ENCODE measurements around the gene PLA2G4A. TPM values are rescaled to one million over a fixed set of nuclear protein-coding genes. Genes with fewer than 3 reads are reported as not detected.

Gene PLA2G4A
- total and polyA plus RNA-seq, 2 donors (not counting 3 experiments of a cell fraction or from before 2014, with no cell fraction given): 8.2 to 13.3 TPM

GRCh38 chr1:186819563-186819962 lies 9.2 kb upstream of the PLA2G4A start:
- Histone ChIP-seq H3K9me1 (replicated peaks; ENCODE audit: control insufficient read depth, extremely low read depth, insufficient read depth, low read length) (no peaks in the 10 kb centered on the region), H3K4me2 (ENCODE audit: insufficient read depth, low read length) (no peak overlapping the region), H3K36me3 (ENCODE audit: control insufficient read depth in 2 of 2, extremely low read depth in 1 of 2, insufficient read depth in 2 of 2, low read length in 2 of 2) (no peaks in the 10 kb centered on the region), H3K9ac (replicated peaks; ENCODE audit: extremely low read depth, insufficient read depth, low read length) (no peak overlapping the region), H2AFZ (ENCODE audit: low read depth, low read length) (no peak overlapping the region), H3K27me3 (ENCODE audit: control insufficient read depth in 2 of 2, insufficient read depth in 2 of 2, low read length in 2 of 2) (no peaks in the 10 kb centered on the region), H4K20me1 (replicated peaks; ENCODE audit: control insufficient read depth, extremely low read depth, insufficient read depth, low read length) (no peaks in the 10 kb centered on the region), H3K9me3 (replicated peaks; ENCODE audit: control insufficient read depth, insufficient read depth, low read length) (no peaks in the 10 kb centered on the region), H3K4me3 (replicated peaks in 1 of 3; ENCODE audit: insufficient read depth in 1 of 3, low read depth in 1 of 3, low read length in 3 of 3) (no peak overlapping the region), H3K27ac (ENCODE audit: insufficient read depth, low read depth, low read length) (no peak overlapping the region), H3K4me1 (ENCODE audit: control insufficient read depth, extremely low read depth, insufficient read depth, low read length) (no peaks in the 10 kb centered on the region), H3K79me2 (ENCODE audit: control insufficient read depth, insufficient read depth, low read length) (no peaks in the 10 kb centered on the region)
- TF ChIP-seq JUN (IDR thresholded peaks at IDR 0.05; ENCODE audit: borderline replicate concordance, insufficient read depth, insufficient read length, low read depth) (no peak), GATA2 (IDR thresholded peaks at IDR 0.05; ENCODE audit: insufficient read depth, insufficient read length, low read depth, low read length) (no peak), POLR2AphosphoS5 (IDR thresholded peaks at IDR 0.05; ENCODE audit: insufficient read depth, low read depth, low read length) (no peak), FOS (IDR thresholded peaks at IDR 0.05; ENCODE audit: borderline replicate concordance, insufficient read depth, low read length) (no peak), MYC (IDR thresholded peaks at IDR 0.05; ENCODE audit: low read depth, low read length) (no peak), POLR2A (IDR thresholded peaks at IDR 0.05; ENCODE audit: low read depth, low read length) (no peak), CTCF (IDR thresholded peaks at IDR 0.05; ENCODE audit: extremely low read depth in 1 of 2, insufficient read depth in 1 of 2, low read depth in 1 of 2, low read length in 2 of 2) (no peak), MAX (IDR thresholded peaks at IDR 0.05; ENCODE audit: insufficient read depth, insufficient read length) (no peak), EZH2 (IDR thresholded peaks at IDR 0.05; ENCODE audit: borderline replicate concordance, low read depth, low read length, severe bottlenecking) (no peak)
- intact Hi-C loops (cut with micrococcal nuclease) (no loop called here), dilution Hi-C loops (cut with MboI; ENCODE audit: extremely low pct_ligation_motif_present, low sequenced_read_pairs) (no loop called here)
- DNase-seq (ENCODE audit: low read depth, low spot score): no peak
- ChIA-PET CTCF (no interaction called here), POLR2A (no interaction called here)
- no TSS peak for BruUV-seq (replicated peaks)
- no peak for FAIRE-seq
